ENCODE results near the gene PLA2G4E. TPM values are rescaled to one million over a fixed set of nuclear protein-coding genes. Genes with fewer than 3 reads are reported as not detected.
A peak's percentile ranks its signal among the peaks of the same experiment; 100 is the strongest.

Gene PLA2G4E
- total and polyA plus RNA-seq, 9 of the 15 experiments (the other 6 are each of a cell fraction or from before 2014, with no cell fraction given): 0.03 TPM; not detected in 8

- TF ChIP-seq STAT6 (CRISPR knock-in tag; IDR thresholded peaks at IDR 0.05) (no peak), RFX5 (IDR thresholded peaks at IDR 0.05; ENCODE audit: low read depth, low read length) (peak; percentile 45; the same call in 1 of the 2 replicates), DEAF1 (CRISPR knock-in tag; IDR thresholded peaks at IDR 0.05) (no peak), BRD4 (IDR thresholded peaks at IDR 0.05) (no peak), RNF2 (IDR thresholded peaks at IDR 0.05) (no peak), ZNF239 (CRISPR knock-in tag; IDR thresholded peaks at IDR 0.05) (no peak), MEF2D (tag; conservative IDR thresholded peaks at IDR 0.05; ENCODE audit: low read depth) (no peak), PHF8 (IDR thresholded peaks at IDR 0.05; ENCODE audit: borderline replicate concordance, low read length) (peak; percentile 99), ZBTB9 (CRISPR knock-in tag; IDR thresholded peaks at IDR 0.05) (no peak), MAFK (IDR thresholded peaks at IDR 0.05; ENCODE audit: low read length) (peak; percentile 33; the same call in 1 of the 2 replicates), HOXB6 (CRISPR knock-in tag; IDR thresholded peaks at IDR 0.05; ENCODE audit: borderline replicate concordance) (no peak), ERF (CRISPR knock-in tag; IDR thresholded peaks at IDR 0.05) (no peak), HINFP (tag; conservative IDR thresholded peaks at IDR 0.05; ENCODE audit: low read depth) (no peak), HDAC1 (IDR thresholded peaks at IDR 0.05) (peak in 1 of 2 experiments; percentile 24; a peak in 2 of 4 replicates), PHF20 (IDR thresholded peaks at IDR 0.05; ENCODE audit: partially characterized antibody) (peak; percentile 9), RNF219 (CRISPR knock-in tag; IDR thresholded peaks at IDR 0.05) (no peak), ZNF121 (CRISPR knock-in tag; conservative IDR thresholded peaks at IDR 0.05) (no peak), FOXP1 (CRISPR knock-in tag; IDR thresholded peaks at IDR 0.05) (no peak)
Observed at GRCh38 chr15:41972253-41973242, 48.3 kb downstream of the PLA2G4E start, which contains the start of gene EHD4 (continued).
